Inflammatory macrophage treated with lipopolysaccharide for 1 hour (primary cell): ENCODE data around the gene CRP.
A peak's percentile ranks its signal among the peaks of the same experiment; 100 is the strongest.
"Not testable (repeated sequence)": the region's sequence is repeated elsewhere in the genome, so short reads cannot be mapped to it uniquely, and the experiment has no call there.

Experiments
- DNase-seq, 2 donors: peaks; one replicate each; pipeline ENCODE4 v3.0.0-alpha.2; 2020 to 2022

Gene CRP

GRCh38 chr1:159714529-159714928, at the start of gene CRP:
Gene CRP (minus strand): TSS chr1:159714589. CDS start chr1:159714485, 104 bp downstream.
- no peak for DNase-seq

GRCh38 chr1:159763686-159764085, 49.3 kb upstream of the CRP start:
- no peak for DNase-seq

- DNase-seq = peak; percentile 64 to 74
Observed at GRCh38 chr1:159756397-159756796, 42.0 kb upstream of the CRP start.

- DNase-seq = no peak
Observed at GRCh38 chr1:159755451-159756007, 41.1 kb upstream of the CRP start.

GRCh38 chr1:159753386-159753785, 39.0 kb upstream of the CRP start:
- no peak for DNase-seq

GRCh38 chr1:159752135-159752580, 37.8 kb upstream of the CRP start:
- no peak for DNase-seq

- DNase-seq = no peak
Observed at GRCh38 chr1:159751031-159751430, 36.6 kb upstream of the CRP start.

- no peak for DNase-seq
Observed at GRCh38 chr1:159750621-159751020, 36.2 kb upstream of the CRP start.

- no peak for DNase-seq
Observed at GRCh38 chr1:159749630-159750029, 35.2 kb upstream of the CRP start.

- DNase-seq = no peak
Observed at GRCh38 chr1:159748370-159748769, 34.0 kb upstream of the CRP start.

GRCh38 chr1:159746666-159747065, 32.3 kb upstream of the CRP start:
- no peak for DNase-seq

- peak; percentile 21 to 35 for DNase-seq
Observed at GRCh38 chr1:159743651-159744410, 29.4 kb upstream of the CRP start.

GRCh38 chr1:159737238-159737916, 23.0 kb upstream of the CRP start:
- peak in 1 of 2 donors; percentile 12 for DNase-seq

- not testable (repeated sequence) for DNase-seq
Observed at GRCh38 chr1:159723188-159723587, 8.8 kb upstream of the CRP start.

GRCh38 chr1:159719990-159720389, 5.6 kb upstream of the CRP start:
- DNase-seq = no peak

- no peak for DNase-seq
Observed at GRCh38 chr1:159715855-159716254, 1.5 kb upstream of the CRP start.

- DNase-seq = no peak
Observed at GRCh38 chr1:159712080-159712479, 2.3 kb downstream of the CRP start.

GRCh38 chr1:159707472-159708260, 6.7 kb downstream of the CRP start:
- DNase-seq = no peak

- DNase-seq = no peak
Observed at GRCh38 chr1:159705904-159706256, 8.5 kb downstream of the CRP start.

GRCh38 chr1:159705251-159705903, 9.0 kb downstream of the CRP start:
- no peak for DNase-seq

GRCh38 chr1:159704481-159704880, 9.9 kb downstream of the CRP start:
- DNase-seq = no peak

- peak in 1 of 2 donors; percentile 4 for DNase-seq
Observed at GRCh38 chr1:159700312-159700711, 14.1 kb downstream of the CRP start.

GRCh38 chr1:159699653-159700052, 14.7 kb downstream of the CRP start:
- DNase-seq = no peak
